ENCODE measurements around the gene C6orf136.
A peak's percentile ranks its signal among the peaks of the same experiment; 100 is the strongest.

- TF ChIP-seq CTCF (IDR thresholded peaks at IDR 0.05) (no peak), POLR2A (IDR thresholded peaks at IDR 0.05) (peak in 1 of 2 donors; percentile 36)
These were observed at the start of gene C6orf136 for GRCh38 chr6:30646450-30647241.

Data from adrenal gland (tissue), 5 donors.